Stimulated activated CD8-positive, alpha-beta memory T cell treated with anti-CD3 and anti-CD28 coated beads, Interleukin-2, amount 100 ng/mL, for 48 hours (primary cell): ENCODE data around the gene SLX4.
"Not testable (repeated sequence)": the region's sequence is repeated elsewhere in the genome, so short reads cannot be mapped to it uniquely, and the experiment has no call there.

Experiments
- DNase-seq, 2 donors: peaks; one replicate each; pipeline ENCODE4 v3.0.0-alpha.2; 2020; ENCODE audit warnings: low read depth in 2 of 2

SLX4 gene

GRCh38 chr16:3640632-3641501 lies 29.5 kb upstream of the SLX4 start:
- no peak for DNase-seq

DNA sequence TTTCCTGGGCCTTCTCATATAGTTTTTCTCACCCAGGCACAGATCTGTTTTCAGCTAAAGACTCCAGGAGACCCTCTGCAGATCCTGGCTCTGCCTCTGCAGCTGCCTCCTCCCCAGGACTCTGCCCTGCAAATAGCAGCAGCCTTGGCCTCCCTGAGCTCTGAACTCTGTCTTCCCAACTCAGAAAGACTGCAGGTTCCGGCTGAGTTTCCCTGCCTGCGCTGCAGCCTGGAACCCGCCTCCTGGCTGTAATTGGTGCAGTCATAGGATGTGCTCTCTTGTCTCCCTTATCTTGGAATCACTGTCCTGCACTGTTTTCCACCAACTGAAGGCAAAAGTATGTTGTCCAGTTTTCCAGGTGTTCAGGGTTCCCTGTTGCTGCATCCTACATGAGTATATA lies 28.8 kb upstream of the SLX4 start:
- no peak for DNase-seq

GRCh38 chr16:3638916-3639644 lies 27.7 kb upstream of the SLX4 start:
- DNase-seq = no peak

GRCh38 chr16:3637371-3637923 lies 26.0 kb upstream of the SLX4 start:
- no peak for DNase-seq

DNA sequence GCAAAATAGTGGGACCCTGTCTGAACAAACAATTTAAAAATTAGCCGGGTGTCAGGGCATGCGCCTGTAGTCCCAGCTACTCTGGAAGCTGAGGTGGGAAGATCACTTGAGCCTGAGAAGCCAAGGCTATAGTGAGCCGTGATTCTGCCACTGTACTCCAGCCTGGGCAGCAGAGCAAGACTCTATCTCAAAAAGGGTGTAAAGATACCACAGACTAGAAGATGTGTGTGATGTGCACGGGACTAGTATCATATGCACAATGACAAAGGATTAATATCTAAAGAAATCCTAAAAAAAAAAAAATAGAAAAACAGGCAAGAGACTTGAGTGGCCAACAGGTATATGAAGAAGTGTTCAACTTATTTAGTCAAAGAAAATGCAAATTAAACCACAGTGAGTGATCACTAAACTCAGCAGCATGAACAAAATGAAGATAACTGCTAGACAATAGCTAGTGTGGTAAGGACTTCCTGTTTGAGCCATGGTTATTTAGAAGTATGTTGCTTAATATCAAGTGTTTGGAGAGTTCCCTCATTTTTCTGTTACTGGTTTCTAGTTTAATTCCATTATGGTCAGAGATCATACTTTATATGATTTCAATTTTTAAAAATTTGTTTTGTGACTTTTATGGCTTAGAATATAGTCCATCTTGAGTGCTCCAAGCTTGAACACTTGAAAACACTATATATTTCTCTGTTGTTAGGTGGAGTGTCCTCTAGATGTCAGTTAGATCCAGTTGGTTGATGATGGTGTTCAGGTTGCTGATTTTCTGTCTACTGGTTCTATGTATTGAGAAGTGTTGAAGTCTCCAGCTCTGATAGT lies 14.7 kb upstream of the SLX4 start:
- DNase-seq = no peak

DNA sequence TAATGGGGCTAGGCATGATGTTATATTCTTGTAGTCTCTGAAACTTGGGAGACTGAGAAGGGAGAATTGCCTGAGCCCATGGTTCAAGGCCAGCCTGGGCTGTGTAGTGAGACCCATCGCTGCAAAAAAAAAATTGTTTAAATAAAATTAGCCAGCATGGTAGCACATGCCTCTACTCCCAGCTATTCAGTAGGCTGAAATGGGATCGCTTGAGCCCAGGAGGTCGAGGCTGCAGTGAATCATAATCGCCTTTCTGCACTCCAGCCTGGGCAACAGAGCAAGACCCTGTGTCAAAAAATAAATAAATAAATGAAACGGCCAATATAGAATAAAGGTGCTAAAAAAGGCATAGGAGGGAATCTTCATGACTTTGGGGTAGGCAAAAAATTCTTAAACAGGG lies 13.9 kb upstream of the SLX4 start:
- DNase-seq = no peak

GRCh38 chr16:3623642-3624041 lies 12.2 kb upstream of the SLX4 start:
- no peak for DNase-seq

- DNase-seq = no peak
Measured at GRCh38 chr16:3618769-3619141, 7.3 kb upstream of the SLX4 start.

GRCh38 chr16:3612510-3613466 lies 1.4 kb upstream of the SLX4 start:
- DNase-seq = no peak

DNA sequence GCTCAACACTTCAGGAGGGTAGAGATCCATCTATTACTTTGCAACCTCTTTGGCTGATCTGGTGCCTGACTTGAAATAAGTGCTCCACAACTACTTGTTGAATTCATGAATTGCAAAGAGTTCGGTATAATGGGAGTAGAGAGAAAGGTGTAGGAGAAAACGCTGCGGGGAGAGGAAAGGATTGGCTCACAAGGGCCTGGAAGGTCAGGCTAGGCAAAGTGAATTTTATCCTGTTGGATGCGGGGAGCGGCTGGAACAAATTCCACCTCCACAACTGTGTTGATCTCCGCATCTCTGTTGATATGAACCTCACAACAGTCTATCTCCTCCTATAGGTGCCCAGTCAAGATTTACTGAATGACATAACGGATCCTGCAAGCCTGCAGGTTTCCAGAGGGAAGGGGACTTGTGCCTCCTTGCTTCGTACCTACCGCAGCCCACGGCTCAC lies 684 bp downstream of the SLX4 start:
- no peak for DNase-seq

DNA sequence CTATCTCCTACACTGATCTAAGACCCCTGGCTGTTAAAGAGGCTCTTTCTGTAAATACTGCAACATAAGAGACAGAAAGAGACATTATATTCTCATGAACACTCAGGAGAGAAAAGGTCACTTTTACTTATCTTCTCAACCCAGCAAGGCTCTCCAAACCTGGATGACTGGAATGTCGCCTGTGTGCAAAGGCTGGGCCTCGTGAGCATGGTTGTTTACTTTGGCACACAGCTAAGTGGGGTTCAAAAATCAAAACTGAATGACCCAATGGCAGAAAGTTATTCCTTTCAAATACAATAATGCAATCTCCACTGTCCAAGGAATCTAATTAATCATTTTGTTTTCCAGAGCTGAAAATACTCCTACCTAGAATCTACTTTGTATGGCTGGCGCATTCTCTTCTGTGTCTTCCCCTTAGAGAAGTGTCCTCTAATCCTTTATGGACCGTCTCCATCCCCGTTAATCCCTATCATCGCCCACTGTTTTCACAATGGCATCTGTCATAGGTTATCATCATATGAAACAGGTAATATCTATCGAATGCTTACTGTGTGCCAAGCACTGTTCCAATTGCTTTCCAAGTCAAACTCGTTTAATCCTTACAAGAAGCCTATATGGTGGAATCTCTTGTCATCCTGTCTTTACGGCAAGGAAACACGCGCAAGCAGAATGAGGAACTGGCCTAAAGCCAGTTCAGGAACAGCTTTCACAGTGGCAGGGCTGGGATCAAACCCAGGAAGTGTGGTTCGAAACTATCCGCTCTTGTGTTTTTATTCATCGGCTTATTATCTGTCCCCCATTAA lies 1.3 kb downstream of the SLX4 start:
- no peak for DNase-seq

GRCh38 chr16:3608976-3609375 lies 2.4 kb downstream of the SLX4 start:
- not testable (repeated sequence) for DNase-seq

GRCh38 chr16:3608069-3608468 lies 3.3 kb downstream of the SLX4 start:
- no peak for DNase-seq

- DNase-seq = no peak
Measured at GRCh38 chr16:3607634-3608033, 3.8 kb downstream of the SLX4 start.

DNA sequence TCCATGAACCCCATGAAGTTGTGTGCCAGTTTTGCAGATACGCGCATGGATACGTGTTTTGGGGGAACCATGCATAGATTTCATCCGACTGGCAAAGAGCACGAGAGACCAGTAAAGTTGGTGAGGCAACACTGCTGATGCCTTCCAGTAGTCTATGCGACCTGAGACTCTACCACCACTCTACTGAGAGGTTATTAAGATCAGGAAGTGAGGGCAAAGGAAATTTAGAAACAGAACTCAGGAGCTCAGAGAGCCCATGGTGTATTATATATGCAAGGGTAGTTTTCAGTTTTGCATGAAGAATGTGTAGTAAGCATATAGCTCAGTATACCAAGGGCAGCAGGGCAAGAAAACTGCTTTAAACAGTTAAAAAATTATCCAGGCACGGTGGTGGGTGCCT lies 4.2 kb downstream of the SLX4 start:
- DNase-seq = no peak

DNA sequence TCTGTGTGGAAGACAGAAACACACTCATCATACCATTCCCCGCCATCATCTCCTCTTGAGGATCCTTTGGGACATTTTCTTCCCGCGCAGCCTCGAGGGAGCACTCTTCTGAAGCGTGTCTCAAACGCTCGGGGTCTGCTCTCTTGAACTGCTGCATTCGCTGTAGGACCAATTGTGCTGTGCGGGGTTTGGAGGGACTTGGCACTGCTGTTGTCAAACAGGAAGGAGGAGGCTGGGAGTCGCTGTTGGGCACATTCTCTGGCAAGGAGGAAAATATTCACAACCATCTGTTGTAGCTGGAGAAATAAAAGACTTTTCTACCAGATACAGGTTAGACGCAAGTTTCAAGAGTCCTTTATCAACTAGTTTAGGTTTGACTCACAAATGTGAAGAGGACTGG lies 5.0 kb downstream of the SLX4 start:
- no peak for DNase-seq

DNA sequence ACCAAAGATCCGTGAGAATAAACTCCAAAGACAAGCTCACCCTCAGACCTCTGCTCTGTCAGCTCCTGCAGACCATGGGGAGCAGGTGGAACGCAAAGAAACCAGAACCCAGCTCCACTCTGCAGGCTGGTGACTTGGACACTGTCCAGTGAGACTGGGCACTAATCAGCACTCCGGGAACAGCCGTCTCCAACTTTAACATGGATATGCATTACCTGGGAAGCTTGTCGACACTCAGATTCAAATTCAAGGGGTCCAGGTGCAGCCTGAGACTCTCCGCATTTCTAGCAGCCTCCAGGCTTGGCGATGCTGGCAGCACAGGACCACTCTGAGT lies 9.1 kb downstream of the SLX4 start:
- DNase-seq = no peak

- no peak for DNase-seq
Measured at GRCh38 chr16:3601614-3602319, 9.6 kb downstream of the SLX4 start.

DNA sequence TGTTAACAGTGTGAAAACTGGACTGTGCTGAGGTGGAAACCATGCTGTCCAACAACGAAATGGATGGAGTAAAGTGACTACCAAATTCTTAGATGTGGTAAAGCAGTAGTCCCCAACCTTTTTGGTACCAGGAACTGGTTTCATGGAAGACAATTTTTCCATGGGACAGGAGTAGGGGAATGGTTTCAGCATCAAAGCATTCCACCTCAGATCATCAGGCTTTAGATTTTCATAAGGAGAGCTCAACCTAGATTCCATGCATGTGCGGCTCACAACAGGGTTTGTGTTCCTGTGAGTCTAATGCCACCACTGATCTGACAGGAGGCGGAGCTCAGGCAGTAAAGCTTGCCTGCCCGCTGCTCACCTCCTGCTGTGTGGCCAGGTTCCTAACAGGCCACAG lies 11.5 kb downstream of the SLX4 start:
- DNase-seq = no peak

GRCh38 chr16:3599121-3599520 lies 12.3 kb downstream of the SLX4 start:
- no peak for DNase-seq
